Cortex of kidney (tissue), 1 donor: ENCODE results near the gene GPR33.
A peak's percentile ranks its signal among the peaks of the same experiment; 100 is the strongest.
"Not testable (repeated sequence)": the region's sequence is repeated elsewhere in the genome, so short reads cannot be mapped to it uniquely, and the experiment has no call there.

Source experiments
- DNase-seq: peaks from one replicate; lab custom pipeline; 2025; lab: John Stamatoyannopoulos, UW

Gene GPR33

DNA sequence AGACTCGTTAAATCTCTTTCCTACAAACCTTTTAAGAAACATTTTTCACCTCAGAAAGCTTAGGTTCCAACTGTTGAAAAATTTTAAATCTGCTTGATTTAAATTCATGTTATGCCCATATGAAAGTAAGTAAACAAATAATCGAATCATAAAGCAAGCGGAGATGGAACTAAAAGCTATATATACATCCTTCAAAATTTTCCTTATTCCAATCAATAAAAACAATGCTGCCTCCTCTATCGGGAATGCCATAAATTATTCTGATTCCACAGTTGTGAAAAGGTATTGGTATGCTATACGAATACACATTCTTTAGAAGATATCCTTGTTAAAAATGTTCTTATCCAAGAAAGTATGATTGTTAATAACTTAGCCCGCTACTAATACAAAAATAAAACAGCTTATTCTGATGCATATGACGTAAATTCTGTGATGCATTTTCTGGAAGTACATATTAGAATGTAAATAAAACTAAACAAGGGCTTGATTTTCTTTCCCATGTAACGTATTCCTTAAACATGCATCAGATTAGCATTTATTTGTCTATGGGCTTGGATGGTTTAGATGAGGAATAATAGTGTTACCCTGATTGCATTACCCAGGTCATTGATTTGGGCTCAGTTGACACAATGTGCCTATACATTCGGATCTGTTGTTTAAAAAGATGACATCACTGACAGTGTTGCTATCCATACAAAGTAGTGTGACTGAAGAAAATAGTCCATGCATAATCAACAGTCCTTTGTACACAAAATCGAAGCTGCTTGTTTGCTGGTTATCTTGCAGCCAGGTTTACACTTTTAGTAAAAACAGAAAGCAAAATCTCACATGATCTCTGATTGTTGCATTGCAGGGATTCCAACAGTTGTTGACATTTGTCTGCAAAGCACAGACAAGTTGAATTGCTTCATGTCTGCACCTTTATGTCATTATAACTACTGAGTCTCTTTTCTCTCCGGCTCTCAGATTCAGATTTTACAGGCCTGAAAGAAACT lies 29.9 kb downstream of the GPR33 start:
- DNase-seq: no peak

- peak; percentile 71 for DNase-seq
Observed at GRCh38 chr14:31456841-31457664, 30.8 kb downstream of the GPR33 start, which contains the start of gene DTD2. Gene DTD2, minus strand, starts transcription at chr14:31457506. Its CDS starts 113 bp downstream, at chr14:31457393.

DNA sequence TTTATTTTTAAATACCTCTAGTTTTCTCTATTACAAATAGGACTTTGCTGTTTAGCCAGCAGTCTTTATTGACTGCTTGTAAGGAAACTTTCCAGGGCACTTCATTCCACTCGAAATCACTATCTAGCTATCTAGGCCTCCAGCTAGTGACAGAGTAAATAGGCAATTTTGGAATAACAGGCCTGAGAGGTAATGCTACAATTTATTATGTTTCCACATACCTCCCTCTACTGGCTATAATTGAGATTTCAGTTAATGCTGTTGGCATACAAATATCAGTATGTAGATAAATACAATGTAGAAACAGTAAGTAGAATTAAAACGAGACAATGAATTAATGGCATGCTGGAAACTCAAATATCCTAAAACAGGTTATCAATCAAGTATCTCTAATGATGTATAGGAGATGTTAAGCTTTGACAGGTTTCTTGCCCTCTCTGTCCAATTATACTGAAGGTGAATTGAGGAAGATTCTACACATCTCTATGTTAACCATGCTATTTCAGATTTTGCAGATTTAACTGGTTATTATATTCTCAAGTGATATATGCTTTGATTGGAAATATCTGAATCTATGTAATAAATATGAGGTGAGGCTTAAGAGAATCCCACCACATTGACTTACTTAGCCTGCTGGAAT lies 37.7 kb downstream of the GPR33 start:
- DNase-seq: no peak

- DNase-seq: no peak
Observed at GRCh38 chr14:31449136-31449535, 38.7 kb downstream of the GPR33 start.

DNA sequence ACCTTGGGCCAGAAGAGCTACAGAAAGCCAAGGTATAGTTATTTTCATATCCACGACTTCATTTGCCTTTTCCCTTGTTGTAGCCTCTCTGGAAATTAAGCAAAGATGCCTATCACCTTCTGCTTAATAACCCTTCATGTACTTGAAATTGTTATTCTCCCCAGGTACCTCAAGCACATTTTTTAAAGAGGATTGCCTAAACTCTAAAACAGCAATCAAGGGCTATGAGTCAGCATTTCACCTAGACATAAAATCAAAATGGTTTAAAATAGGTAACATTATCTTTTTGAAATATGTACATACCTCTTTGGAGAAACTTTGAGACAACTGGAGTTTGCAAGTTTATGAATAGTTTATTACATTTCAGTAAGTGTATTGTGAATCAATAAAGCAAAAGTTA lies 42.1 kb downstream of the GPR33 start:
- DNase-seq: no peak

- no peak for DNase-seq
Observed at GRCh38 chr14:31442284-31442683, 45.6 kb downstream of the GPR33 start.

- no peak for DNase-seq
Observed at GRCh38 chr14:31441273-31442111, 46.3 kb downstream of the GPR33 start.

DNA sequence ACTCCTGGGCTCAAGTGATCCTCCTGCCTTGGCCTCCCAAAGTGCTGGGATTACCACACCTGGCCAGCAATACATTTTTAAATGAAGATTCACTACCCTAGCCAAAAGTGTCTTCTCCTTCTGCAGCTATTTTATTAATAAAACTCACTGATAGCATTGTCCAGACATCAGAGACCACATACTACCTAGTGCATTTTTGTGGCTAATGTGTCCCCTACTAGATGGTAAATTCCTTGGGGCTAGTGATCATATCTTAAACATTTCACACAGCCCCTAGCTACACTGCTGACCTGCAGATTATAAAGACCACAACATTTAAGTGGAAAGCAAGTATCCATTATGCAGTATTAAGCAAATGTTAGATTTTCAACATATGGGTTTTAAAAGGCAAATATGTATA lies 47.6 kb downstream of the GPR33 start:
- no peak for DNase-seq

DNA sequence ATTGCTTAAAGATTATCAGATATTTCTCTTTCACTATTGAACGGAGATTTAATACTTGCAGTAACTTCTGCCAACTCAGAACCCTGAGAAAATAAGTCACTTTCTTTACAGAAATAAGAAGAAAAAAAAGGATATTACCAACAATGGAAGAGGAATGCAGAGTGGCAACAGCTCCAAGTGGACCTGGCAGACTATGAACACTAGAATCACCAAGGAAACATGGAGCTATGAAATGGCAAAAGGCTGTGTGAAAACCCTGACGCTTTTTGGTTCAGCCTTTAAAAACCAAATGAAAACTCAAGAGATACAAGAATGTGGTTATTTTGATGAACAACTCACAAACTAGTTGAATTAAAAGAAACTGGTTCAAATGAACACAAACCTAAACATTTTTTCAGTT lies 48.3 kb downstream of the GPR33 start:
- no peak for DNase-seq

- not testable (repeated sequence) for DNase-seq
Observed at GRCh38 chr14:31437045-31437691, 50.7 kb downstream of the GPR33 start.

DNA sequence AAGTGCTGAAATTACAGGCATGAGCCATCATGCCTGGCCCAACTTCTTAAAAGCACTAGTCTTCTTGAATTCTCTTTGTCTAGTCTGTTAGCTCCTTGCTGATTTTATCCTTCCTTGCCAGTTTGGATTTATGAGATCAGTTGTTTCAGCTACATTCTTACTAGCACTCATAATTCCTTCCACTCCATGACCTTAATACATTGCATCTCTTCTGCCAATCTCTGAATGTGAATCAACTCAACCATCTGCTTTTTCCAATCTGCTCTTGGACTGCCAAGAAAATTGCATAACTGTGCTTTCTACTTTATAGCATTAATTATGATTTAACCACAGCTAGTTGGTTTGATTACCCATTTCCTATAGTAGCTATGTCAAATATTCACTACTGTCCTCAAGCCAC lies 52.6 kb downstream of the GPR33 start:
- DNase-seq: no peak
